ENCODE results near the gene OBSCN.
"Not testable (repeated sequence)": the region's sequence is repeated elsewhere in the genome, so short reads cannot be mapped to it uniquely, and the experiment has no call there.

OBSCN gene

GRCh38 chr1:228172591-228173527 is 35.0 kb upstream of the OBSCN start:
- DNase-seq, result no peak

GRCh38 chr1:228173528-228174481 is 34.0 kb upstream of the OBSCN start:
- DNase-seq, result not testable (repeated sequence)

- DNase-seq, result no peak
Observed at GRCh38 chr1:228174482-228175315, 33.1 kb upstream of the OBSCN start.

- no peak for DNase-seq
Observed at GRCh38 chr1:228175316-228176023, 32.4 kb upstream of the OBSCN start.

- no peak for DNase-seq
Observed at GRCh38 chr1:228176024-228176395, 31.8 kb upstream of the OBSCN start.

DNA sequence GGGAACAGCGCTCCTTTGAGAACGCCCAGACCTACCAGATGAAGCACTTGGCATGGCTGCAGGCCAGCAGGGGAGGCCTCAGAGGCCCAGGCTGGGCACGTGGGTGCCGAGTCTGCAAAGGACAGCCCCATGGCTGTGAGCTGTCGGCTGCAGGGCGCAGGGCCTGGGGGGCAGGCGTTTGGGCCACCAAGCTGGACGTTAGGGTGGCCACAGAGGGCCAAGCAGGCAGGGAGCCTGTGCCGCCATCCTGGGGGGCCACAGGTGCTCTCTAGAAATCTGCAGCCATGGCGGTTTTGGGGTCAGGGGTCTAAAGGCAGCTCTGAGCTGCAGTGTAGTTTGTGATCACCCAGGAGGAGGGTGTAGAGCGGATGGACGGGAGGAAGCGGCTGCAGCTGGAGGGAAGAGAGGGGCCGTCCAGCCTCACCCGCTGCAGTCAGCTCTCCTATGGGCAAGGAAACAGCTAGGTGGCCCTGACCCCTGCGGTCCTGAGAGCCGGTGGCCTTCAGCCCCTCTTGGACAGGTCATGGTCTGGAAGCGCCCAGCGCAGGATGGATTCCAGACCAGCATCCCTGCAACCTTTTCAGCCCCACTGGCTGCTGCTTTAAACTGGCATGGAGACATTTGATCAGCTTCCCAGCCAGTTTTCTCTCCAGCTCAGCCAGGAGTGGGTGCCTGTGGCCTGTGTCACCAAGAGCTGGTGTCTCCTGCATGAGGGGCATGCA is 31.2 kb upstream of the OBSCN start:
- no peak for DNase-seq

- DNase-seq, result no peak
Observed at GRCh38 chr1:228177183-228177475, 30.7 kb upstream of the OBSCN start.

- no peak for DNase-seq
Observed at GRCh38 chr1:228177721-228178710, 29.8 kb upstream of the OBSCN start.

- DNase-seq, result no peak
Observed at GRCh38 chr1:228178737-228179684, 28.8 kb upstream of the OBSCN start.

GRCh38 chr1:228180271-228180958 is 27.4 kb upstream of the OBSCN start:
- no peak for DNase-seq

- DNase-seq, result no peak
Observed at GRCh38 chr1:228180959-228181644, 26.7 kb upstream of the OBSCN start.

DNA sequence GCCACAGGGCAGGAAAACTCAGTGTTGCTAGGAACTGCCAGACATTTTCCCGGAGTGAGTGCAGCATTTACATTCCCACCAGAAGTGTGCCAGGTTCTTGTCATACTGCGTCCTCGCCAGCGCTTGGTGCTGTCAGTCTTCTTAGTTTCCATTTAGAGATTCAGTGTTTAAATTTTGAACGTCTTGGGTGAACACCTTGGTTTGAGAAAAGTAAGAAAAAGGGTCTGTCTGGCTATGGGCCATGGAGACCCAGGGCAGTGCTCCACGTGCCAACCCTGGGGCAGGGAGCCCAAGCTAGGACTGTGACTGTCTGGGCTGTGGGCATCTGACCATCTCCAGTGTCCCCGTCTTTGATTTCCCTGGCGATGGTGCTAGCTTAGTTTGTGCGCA is 26.2 kb upstream of the OBSCN start:
- DNase-seq, result no peak

DNA sequence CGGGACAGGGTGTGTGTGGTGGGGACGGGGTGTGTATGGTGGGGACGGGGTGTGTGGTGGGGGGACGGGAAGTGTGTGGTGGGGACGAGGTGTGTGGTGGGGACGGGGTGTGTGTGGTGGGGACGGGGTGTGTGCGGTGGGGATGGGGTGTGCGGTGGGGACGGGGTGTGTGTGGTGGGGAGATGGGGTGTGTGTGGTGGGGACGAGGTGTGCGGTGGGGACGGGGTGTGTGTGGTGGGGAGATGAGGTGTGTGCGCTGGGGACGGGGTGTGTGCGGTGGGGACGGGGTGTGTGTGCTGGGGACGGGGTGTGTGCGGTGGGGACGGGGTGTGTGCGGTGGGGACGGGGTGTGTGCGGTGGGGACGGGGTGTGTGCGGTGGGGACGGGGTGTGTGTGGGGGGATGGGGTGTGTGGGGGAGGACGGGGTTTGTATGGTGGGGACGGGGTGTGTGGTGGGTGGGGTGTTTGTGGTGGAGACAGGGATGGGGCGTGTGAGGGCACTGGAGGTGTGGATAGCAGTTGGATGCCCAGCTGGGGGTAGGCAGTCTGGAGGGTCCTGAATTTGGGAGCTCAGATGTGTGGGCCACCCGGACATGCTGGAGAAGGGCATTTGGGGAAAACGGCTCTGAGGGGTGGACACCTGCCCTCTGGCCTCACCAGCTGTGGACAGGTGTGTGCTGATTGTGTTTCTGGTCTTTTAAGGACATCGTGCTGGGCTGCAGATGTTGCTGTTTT is 25.4 kb upstream of the OBSCN start:
- DNase-seq, result no peak

GRCh38 chr1:228184152-228184551 is 23.7 kb upstream of the OBSCN start:
- no peak for DNase-seq

DNA sequence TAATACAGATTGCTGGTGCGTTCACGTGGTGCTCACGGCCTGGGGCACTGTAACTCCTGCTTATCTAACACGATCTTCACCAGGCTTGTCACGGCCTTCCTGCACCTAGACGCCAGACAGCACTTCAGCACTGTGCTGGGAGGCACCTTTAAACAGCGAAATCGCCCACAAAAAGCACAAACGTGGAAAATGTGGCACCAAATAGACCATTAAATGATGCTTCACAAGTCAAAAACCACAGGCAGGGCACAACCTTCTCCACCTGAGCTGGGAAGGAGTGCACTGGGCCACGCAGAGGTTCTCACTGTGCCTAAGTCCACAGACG is 22.2 kb upstream of the OBSCN start:
- DNase-seq, result no peak

- DNase-seq, result not testable (repeated sequence)
Observed at GRCh38 chr1:228188249-228188648, 19.6 kb upstream of the OBSCN start.

DNA sequence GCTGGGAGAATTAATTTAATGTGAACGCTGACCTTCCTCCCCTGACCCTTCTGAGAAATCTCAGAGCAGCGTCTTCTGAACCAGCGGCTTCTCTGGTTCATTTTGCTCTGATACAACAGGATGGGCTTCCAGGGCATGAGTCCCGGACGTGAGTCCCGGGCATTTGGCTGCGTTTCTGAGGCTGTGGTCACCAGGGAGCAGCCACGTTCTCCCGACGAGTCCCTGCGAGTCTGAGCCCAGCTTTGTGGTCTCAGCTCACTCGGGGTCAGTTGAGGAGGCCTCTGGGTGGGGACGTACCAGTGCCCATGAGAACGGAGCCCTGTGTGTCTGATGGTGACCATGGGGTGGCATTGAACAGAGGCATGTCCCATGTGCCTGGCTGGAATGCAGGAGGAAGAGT is 17.7 kb upstream of the OBSCN start:
- DNase-seq, result no peak
